Right renal pelvis (tissue), 4 donors: Measurements from ENCODE around the gene MAP2. TPM values are rescaled to one million over a fixed set of nuclear protein-coding genes. Genes with fewer than 3 reads are reported as not detected.
"Not testable (repeated sequence)": the region's sequence is repeated elsewhere in the genome, so short reads cannot be mapped to it uniquely, and the experiment has no call there.

Experiments
- DNase-seq, 4 donors: peaks; one replicate each; pipeline ENCODE4 v3.0.0-alpha.2; 2013; ENCODE audit warnings: low read depth in 4 of 4, low spot score in 3 of 4, missing footprints in 1 of 4
- polyA plus RNA-seq, 4 donors: library from polyadenylated mRNA; unstranded; fragments of 120-200 nt; gene quantifications; one replicate each; pipeline ENCODE4 v1.2.1, GENCODE V29; 2013; ENCODE audit not compliant: insufficient read length in 4 of 4

MAP2 gene
- polyA plus RNA-seq, 4 donors = 28.8 to 34.6 (median 32.1) TPM

GRCh38 chr2:209579230-209579749 is 155.4 kb downstream of the MAP2 start:
- DNase-seq = peak in 3 of 4 donors; percentile 24 to 38 (median 25)

DNA sequence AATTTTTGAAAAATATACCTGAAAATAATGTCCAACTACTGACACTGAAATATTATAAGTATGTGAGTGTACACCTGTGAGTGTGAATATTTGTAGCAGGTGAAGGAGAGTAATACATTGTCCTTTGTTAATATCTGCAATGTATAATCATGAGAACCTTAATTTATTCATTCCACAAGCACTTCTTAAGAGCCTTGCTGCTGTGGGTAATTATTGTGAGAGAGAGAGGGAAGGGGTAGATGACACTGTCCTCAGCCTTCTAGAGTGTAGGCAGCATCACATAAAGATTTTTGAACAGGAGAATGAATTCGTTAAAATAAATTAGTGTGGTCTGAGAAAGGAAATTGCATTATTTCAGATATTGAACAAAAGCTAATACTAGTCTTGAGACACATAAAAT is 157.2 kb downstream of the MAP2 start:
- no peak for DNase-seq

DNA sequence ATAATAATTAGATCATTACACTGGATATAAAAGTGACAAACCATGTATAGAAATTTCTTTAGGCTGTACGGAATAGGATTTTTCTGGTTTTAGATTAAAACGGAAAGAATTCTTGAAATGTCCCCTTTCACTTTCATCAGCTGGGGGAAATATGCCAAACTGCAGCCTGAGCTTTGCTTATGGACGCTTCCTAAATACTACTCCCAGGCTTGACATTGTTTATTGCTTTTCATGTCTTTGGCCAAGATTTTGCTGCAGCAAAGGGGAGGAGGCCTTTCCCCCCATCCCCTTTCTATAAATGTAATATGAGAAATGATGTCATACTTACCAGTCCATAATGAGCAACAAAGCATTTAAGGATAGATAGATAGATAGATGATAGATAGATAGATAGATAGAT is 158.4 kb downstream of the MAP2 start:
- DNase-seq = no peak

- DNase-seq = no peak
Observed at GRCh38 chr2:209584472-209584871, 160.6 kb downstream of the MAP2 start.

DNA sequence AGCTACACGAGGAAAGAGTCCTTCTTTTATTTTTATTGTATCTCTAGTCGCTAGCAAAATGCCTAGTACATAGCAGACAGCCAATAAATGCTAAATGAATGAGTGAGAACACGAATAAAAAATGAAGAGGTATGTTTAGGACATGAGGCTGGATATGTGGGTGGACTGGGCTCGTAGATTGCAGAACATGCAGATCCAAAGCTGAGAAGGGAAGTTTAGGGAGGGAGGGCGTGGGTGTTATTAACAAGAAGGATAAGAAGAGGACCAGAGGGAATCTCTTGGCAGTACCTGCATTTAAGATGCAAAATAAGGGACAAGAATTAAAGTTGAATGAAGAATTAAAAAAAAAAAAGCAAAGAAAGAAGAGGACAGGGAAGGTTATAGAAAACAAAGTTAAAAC is 161.1 kb downstream of the MAP2 start:
- DNase-seq = no peak

DNA sequence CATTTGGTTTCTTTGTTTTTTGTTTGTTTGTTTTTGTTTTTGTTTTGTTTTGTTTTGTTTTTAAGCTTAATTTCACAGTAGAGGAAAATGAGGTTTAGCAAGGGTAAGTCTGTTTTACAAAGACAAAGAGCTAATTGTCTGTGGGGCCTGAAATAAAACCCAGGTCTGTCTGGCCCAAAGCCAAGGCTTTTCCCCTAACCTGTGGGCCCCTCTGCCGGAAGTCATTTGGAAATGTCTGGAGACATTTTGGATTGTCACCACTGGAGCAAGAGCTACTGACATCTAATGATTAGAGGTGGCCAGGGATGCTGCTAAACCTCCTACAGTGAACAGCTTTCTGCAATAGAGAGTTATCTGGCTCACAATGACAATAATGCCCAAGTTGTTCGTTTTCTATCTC is 167.2 kb downstream of the MAP2 start:
- DNase-seq = no peak

DNA sequence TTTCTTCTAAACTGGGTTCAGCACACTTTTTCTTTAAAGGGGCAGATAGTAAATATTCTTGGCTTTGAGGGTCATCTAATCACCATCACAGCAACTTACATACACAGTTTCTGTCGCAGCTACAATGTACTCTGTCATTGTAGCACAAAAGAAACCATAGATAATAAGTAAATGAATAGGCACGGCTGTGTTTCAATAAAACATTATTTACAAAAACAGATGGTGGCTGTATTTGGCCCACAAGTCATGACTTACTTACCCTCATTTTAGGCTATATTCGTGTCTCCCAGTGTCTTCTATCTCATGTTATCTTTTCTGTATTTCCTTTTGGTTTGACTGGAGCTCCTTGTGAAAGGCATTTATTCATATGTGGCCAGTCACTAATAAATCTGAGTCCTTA is 168.3 kb downstream of the MAP2 start:
- no peak for DNase-seq

DNA sequence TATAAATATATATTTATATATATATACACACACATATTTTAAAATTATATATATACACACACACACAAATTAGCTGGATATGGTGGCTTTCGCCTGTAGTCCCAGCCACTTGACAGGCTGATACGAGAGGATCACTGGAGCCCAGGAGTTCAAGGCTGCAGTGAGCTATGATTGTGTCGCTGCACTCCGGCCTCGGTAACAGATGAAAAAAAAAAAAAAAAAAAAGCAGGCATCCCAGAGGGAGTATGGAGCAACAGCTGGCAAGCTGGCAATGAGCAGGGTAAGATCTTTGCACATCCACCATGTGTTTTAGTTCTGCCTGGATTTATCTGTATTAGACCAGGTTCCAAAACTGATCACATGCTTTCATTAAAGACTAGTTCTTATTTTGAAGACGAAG is 170.1 kb downstream of the MAP2 start:
- DNase-seq = no peak

DNA sequence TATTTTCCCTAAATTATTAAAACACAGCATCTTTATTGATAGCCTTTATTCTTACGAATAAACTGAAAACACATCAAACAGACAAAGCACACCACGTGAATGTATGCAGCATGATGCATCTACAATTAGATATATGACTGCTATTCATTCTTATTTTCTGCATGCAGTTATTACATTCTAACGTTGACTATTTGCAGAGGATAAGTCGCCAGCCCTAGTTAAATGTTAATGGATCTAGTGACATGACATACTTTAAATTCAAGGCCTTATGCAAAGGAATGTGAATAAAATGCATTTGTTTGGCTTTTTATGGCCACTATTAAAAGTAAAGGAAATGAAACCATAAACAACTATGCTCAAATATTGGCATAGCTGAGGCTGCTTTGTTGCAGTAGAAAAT is 172.4 kb downstream of the MAP2 start:
- DNase-seq = no peak

DNA sequence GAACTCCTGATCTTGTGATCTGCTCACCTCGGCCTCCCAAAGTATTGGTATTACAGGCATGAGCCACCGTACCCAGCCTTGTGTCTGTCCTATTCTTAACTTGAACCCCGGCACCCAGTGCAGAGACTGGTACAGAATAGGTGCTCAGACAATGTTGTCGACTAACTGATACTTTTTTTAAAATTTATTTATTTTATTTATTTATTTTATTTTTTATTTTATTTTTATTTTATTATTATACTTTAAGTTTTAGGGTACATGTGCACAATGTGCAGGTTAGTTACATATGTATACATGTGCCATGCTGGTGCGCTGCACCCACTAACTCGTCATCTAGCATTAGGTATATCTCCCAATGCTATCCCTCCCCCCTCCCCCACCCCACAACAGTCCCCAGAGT is 174.4 kb downstream of the MAP2 start:
- DNase-seq = not testable (repeated sequence)

DNA sequence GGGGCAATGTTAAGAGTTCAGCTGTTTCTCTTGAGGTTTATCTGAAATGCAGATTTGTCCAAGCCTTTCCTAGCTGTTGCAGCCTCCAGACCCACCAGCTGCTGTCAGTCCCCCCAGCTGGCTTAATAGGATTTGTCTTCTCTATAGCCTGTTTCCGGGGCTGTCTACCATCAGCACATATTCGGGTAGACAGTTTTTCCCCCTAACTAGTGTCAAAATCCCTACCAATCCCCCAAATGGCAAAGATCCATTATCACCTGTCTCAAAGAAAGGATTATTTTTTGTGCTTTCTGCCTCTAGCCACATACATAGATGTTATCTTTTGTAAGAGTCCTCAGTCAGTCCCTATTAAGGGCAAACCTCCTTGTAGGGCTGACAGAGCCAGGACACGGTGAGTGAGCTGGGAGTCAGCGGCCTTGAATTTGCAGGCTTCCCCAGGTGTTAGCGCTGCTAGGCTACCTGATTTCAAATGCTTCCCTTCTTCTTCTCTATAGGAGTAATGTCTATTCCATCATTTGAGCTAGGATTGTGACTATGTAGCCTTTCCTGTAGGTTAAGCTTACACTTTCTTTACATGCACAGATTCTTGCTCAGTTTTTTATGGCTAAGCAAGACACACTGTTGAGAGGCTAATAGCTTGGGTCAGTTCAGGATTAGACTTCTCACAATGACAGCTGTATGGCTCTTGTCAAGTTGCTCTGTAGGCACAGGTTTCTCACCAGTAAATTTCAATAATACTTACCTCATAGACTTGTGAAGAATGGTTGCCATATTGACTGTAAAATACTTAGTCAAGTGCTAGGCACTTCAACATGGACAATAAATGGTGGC is 176.7 kb downstream of the MAP2 start:
- no peak for DNase-seq

GRCh38 chr2:209601497-209601896 is 177.7 kb downstream of the MAP2 start:
- no peak for DNase-seq

DNA sequence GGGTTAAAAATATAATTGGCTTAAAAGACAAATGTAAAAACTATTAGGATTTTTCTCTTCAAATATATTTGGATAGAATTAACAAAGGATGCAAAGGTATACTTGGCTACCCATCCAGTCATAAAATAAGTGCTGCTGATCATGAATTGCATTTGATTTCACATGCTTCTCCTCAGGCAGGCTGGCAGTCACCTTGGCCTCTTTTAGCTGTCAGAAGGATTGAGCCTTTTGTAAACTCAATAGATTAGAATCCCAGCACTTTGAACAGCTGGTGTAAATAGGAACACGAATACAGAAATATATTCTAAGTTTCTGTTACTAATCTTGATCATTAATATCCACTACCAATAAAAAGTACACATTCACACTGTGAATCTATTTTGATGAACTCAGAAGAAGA is 178.4 kb downstream of the MAP2 start:
- no peak for DNase-seq

DNA sequence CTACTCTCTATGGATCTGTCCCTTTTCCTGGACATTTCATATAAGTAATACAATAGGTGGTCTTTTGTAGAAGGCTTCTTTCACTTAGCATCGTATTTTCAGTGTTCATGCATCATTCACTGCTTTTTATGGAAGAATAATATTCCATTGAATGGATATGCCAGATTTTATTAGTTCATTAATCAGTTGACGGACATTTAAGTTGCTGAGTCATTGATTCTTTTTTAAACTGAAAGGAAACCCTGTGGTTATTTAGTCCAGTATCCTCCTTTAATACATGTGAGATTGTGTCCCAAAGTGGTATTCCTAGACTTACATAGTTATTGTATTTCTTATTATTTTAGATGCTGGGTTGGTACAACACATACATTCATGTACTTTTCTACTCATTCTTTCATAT is 185.7 kb downstream of the MAP2 start:
- DNase-seq = no peak

DNA sequence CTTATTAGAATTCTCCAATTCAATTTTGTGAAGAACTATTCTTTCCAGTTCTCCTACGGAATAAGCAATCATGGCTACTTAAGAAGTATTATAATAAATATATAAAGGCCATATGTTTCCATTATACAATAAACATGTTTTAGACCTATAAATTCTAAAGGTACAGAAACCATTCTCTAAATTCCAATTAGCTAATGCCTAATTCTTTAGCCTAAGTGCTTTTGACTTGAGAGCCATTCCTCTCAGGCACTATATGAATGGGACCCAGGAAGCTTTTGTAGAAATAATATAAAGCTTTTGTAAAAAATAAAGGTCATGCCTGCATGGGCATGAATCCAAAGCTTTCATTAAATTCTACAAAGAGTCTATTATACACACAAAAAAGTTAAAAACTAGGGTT is 186.8 kb downstream of the MAP2 start:
- no peak for DNase-seq

GRCh38 chr2:209613649-209614305 is 189.9 kb downstream of the MAP2 start:
- no peak for DNase-seq

DNA sequence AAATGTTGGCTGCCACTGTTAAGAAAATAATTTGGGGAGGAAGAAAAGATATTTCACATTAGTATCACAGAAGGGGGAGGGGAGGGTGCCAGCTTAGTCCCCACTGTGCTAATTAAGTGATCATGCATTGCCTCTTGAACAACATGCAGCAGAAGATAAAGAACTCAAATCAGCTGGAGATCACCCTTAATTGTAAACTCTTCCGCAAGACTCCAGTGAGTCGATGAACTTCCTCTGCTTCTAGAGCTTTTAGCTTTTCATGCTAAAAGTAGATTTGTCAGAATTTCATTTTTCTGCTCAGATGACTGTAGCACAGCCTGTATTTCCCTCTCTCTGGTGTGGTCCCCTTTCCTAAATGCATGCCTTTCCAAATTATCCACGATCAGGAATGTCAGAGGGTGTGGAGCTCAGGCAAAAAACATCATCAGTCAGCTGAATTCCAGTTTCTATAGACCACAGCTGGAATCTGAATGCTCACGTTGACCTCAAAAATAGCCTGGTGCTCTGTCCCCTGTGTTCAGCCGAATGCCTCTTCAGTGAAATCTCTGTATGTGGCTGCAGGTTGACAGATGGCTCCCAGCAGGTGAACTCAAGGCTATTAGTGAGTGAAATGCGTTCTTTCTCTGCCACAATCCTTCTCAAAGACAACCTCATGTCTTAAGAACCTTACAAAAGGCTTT is 191.0 kb downstream of the MAP2 start:
- no peak for DNase-seq

GRCh38 chr2:209619782-209620181 is 195.9 kb downstream of the MAP2 start:
- no peak for DNase-seq

DNA sequence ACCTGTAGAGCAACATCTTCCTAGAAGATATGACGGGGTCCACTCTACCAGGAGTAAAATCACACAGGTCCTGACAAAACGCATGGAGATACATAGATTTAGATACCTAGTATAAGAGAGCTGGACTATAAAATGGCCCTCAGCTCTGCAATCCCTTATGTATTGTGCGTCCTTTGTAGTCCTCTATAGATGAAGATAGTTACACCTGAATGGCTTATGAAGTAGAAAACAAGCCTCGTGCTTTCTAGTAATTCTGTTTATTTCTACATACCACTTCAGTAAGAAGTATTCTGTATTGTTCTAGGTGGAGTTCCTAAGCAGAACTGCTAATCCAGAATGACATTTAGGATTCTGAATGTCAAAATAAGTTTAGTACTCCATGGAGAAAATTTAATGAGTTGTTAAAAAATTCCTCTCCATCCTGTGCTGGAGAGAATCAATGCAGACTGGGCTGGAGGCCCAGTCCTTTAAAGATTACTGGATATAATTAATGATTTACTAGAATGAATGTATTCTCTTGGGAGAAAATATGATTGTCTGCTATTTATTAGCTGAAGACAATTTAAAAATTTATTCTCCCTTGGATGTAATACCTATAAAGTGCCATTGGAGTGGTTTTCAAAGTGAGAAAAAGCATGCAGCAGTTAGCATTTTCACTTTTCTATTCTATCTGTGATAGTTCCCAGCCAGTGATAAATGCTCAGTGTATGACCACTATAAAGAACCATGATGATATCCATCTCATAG is 200.5 kb downstream of the MAP2 start:
- DNase-seq = peak in 1 of 4 donors; percentile 2

GRCh38 chr2:209629597-209629996 is 205.8 kb downstream of the MAP2 start:
- DNase-seq = no peak

GRCh38 chr2:209633911-209634310 is 210.1 kb downstream of the MAP2 start:
- DNase-seq = no peak
